Smooth muscle cell (in vitro differentiated cells): ENCODE measurements around the gene FAM78B. TPM values are rescaled to one million over a fixed set of nuclear protein-coding genes. Genes with fewer than 3 reads are reported as not detected.

Experiments
- DNase-seq: peaks from one replicate; lab custom pipeline; 2025; ENCODE audit not compliant: unreplicated experiment; lab: John Stamatoyannopoulos, UW
- H2AFZ ChIP-seq: fragments of 200-600 bp; sonication (generic); 2 replicates; pipeline ENCODE4 v1.6.0; 2016; ENCODE audit warnings: antibody characterized with exemption, low read depth, mild to moderate bottlenecking
- H3F3A ChIP-seq: fragments of 200-600 bp; sonication (generic); 2 replicates; pipeline ENCODE4 v1.6.0; 2017; ENCODE audit warnings: antibody characterized with exemption, low read depth
- H3K27ac ChIP-seq: fragments of 200-600 bp; sonication (generic); 2 replicates; pipeline ENCODE4 v1.5.1; 2016; ENCODE audit warnings: low read depth, mild to moderate bottlenecking
- H3K27me3 ChIP-seq: fragments of 200-600 bp; sonication (generic); 2 replicates; pipeline ENCODE4 v1.6.1; 2016; ENCODE audit warnings: low read depth, mild to moderate bottlenecking
- H3K36me3 ChIP-seq: fragments of 200-600 bp; sonication (generic); 2 replicates; pipeline ENCODE4 v1.5.1; 2016; ENCODE audit warnings: low read depth
- H3K4me1 ChIP-seq: fragments of 200-600 bp; sonication (generic); 2 replicates; pipeline ENCODE4 v1.5.1; 2016; ENCODE audit warnings: low read depth
- H3K4me2 ChIP-seq: fragments of 200-600 bp; sonication (generic); 2 replicates; pipeline ENCODE4 v1.6.0; 2016; ENCODE audit warnings: mild to moderate bottlenecking
- H3K4me3 ChIP-seq: fragments of 200-600 bp; sonication (generic); 2 replicates; pipeline ENCODE4 v1.5.1; 2016; ENCODE audit warnings: mild to moderate bottlenecking
- H3K79me2 ChIP-seq: fragments of 200-600 bp; sonication (generic); 2 replicates; pipeline ENCODE4 v1.6.0; 2016; ENCODE audit warnings: low read depth, mild to moderate bottlenecking
- H3K9ac ChIP-seq: fragments of 200-600 bp; sonication (generic); 2 replicates; pipeline ENCODE4 v1.6.0; 2016; ENCODE audit warnings: low read depth
- H3K9me3 ChIP-seq: fragments of 200-600 bp; sonication (generic); replicated peaks from 2 replicates; pipeline ENCODE4 v1.5.1; 2016; ENCODE audit warnings: low read depth
- H4K20me1 ChIP-seq: fragments of 200-600 bp; sonication (generic); 2 replicates; pipeline ENCODE4 v1.6.0; 2016; ENCODE audit warnings: low read depth
- CTCF ChIP-seq: fragments of 200-600 bp; sonication (generic); IDR thresholded peaks from 2 replicates; pipeline ENCODE4 v1.5.1; 2017; ENCODE audit warnings: borderline replicate concordance, mild to moderate bottlenecking, antibody characterized with exemption; ENCODE audit not compliant: insufficient read depth, poor library complexity, severe bottlenecking
- WGBS: methylation state at CpG from one replicate; pipeline ENCODE4 v1.1.7; 2016; ENCODE audit warnings: low lambda C conversion rate; 5-methylcytosine and 5-hydroxymethylcytosine counted together
- polyA plus RNA-seq: library from polyadenylated mRNA; unstranded; fragments of >200 nt; fragmentation: Nextera tagmentation; extraction: Ambion mirVana; gene quantifications from 2 replicates; pipeline ENCODE4 v1.2.1, GENCODE V29; 2016
- total RNA-seq: library from RNA; depleted of rRNA; stranded (reverse); fragments of >200 nt; gene quantifications from 2 replicates; pipeline ENCODE4 v1.2.3, GENCODE V29; 2014

FAM78B gene
- total and polyA plus RNA-seq, 2 experiments from 2014 or later: 0.27 TPM; not detected in 1

- WGBS: 51% methylated on average over 8 of the region's 8 CpGs
- Histone ChIP-seq H3F3A (no peaks in the 10 kb centered on the region), H3K36me3 (no peaks in the 10 kb centered on the region)
Measured at GRCh38 chr1:166040202-166040997, 126.4 kb downstream of the FAM78B start.

GRCh38 chr1:166039436-166040201 lies 127.2 kb downstream of the FAM78B start:
- Histone ChIP-seq H3K9me3 (no peaks in the 10 kb centered on the region), H3K4me3 (no peak overlapping the region), H3K27ac (no peak overlapping the region), H3F3A (no peaks in the 10 kb centered on the region), H3K36me3 (no peaks in the 10 kb centered on the region), H3K9ac (no peak overlapping the region), H3K4me1 (no peaks in the 10 kb centered on the region), H2AFZ (no peak overlapping the region), H4K20me1 (no peaks in the 10 kb centered on the region), H3K79me2 (no peaks in the 10 kb centered on the region), H3K27me3 (no peaks in the 10 kb centered on the region), H3K4me2 (no peak overlapping the region)
- WGBS: 81% methylated on average over 9 of the region's 9 CpGs
- no peak for TF ChIP-seq CTCF
- DNase-seq: no peak

More at GRCh38 chr1:166040202-166040997, 126.4 kb downstream of the FAM78B start:
- H3K4me1 ChIP-seq: no peaks in the 10 kb centered on the region
- no peak overlapping the region for H3K9ac ChIP-seq
- no peak overlapping the region for H2AFZ ChIP-seq
- H3K27me3 ChIP-seq: no peaks in the 10 kb centered on the region
- H3K27ac ChIP-seq: no peak overlapping the region
- no peaks in the 10 kb centered on the region for H4K20me1 ChIP-seq
- no peak overlapping the region for H3K4me2 ChIP-seq
- DNase-seq: no peak
- H3K79me2 ChIP-seq: no peaks in the 10 kb centered on the region
- H3K9me3 ChIP-seq: no peaks in the 10 kb centered on the region
- no peak overlapping the region for H3K4me3 ChIP-seq
- no peak for TF ChIP-seq CTCF

- WGBS: 91% methylated on average over 5 of the region's 5 CpGs
Measured at GRCh38 chr1:166036092-166036491, 130.7 kb downstream of the FAM78B start.

More at GRCh38 chr1:166036092-166036491, 130.7 kb downstream of the FAM78B start:
- no peak overlapping the region for H3K27ac ChIP-seq
- H3K36me3 ChIP-seq: no peaks in the 10 kb centered on the region
- H3K27me3 ChIP-seq: no peaks in the 10 kb centered on the region
- no peak for TF ChIP-seq CTCF
- no peak overlapping the region for H2AFZ ChIP-seq
- H3K79me2 ChIP-seq: no peaks in the 10 kb centered on the region
- H3K9ac ChIP-seq: no peak overlapping the region
- no peaks in the 10 kb centered on the region for H3F3A ChIP-seq
- no peaks in the 10 kb centered on the region for H3K9me3 ChIP-seq
- no peak overlapping the region for H3K4me3 ChIP-seq
- no peaks in the 10 kb centered on the region for H4K20me1 ChIP-seq
- H3K4me2 ChIP-seq: no peak overlapping the region
- DNase-seq: no peak
- H3K4me1 ChIP-seq: no peaks in the 10 kb centered on the region
